Measurements from ENCODE around the gene ISCU. TPM values are rescaled to one million over a fixed set of nuclear protein-coding genes. Genes with fewer than 3 reads are reported as not detected.
A peak's percentile ranks its signal among the peaks of the same experiment; 100 is the strongest.

Gene ISCU
- total and polyA plus RNA-seq, 9 of the 15 experiments (the other 6 are each of a cell fraction or from before 2014, with no cell fraction given): 15.9 to 92.5 (median 77.3) TPM

GRCh38 chr12:108527166-108527496, 35.3 kb upstream of the ISCU start:
- Histone ChIP-seq H3K27ac (ENCODE audit: extremely low read depth, low read depth, low read length) (no peak overlapping the region; the same call in 2 of the 3 replicates), H3K4me2 (ENCODE audit: insufficient read depth, low read length) (no peak overlapping the region), H3K79me2 (ENCODE audit: control insufficient read depth, insufficient read depth, low read length) (peaks cover 13% of the 10 kb centered on the region), H3K36me3 (ENCODE audit: control insufficient read depth, insufficient read depth, low read length) (peaks cover 99% of the 10 kb centered on the region), H2AFZ (ENCODE audit: low read depth, low read length) (no peak overlapping the region), H3K9me3 (replicated peaks; ENCODE audit: control insufficient read depth, insufficient read depth, low read depth, low read length) (no peaks in the 10 kb centered on the region), H3K4me1 (replicated peaks in 1 of 2; ENCODE audit: control insufficient read depth in 2 of 2, insufficient read depth in 2 of 2, low read length in 2 of 2) (peaks cover 2% of the 10 kb centered on the region in 2 experiments; a peak in 4 of 5 replicates), H3K4me3 (no peak overlapping the region), H3K9me1 (ENCODE audit: control insufficient read depth, insufficient read depth, low read length) (no peaks in the 10 kb centered on the region), H3K9ac (ENCODE audit: insufficient read depth in 1 of 2, low read depth in 2 of 2, low read length in 2 of 2) (0 out of 4 replicates have a peak overlapping the region, but pooled peaks of 1 of the 2 experiments have one; percentile 6), H4K20me1 (replicated peaks; ENCODE audit: control insufficient read depth, insufficient read depth, low read length) (peaks cover 7% of the 10 kb centered on the region; the same call in 1 of the 2 replicates), H3K27me3 (ENCODE audit: control insufficient read depth in 2 of 2, insufficient read depth in 2 of 2, low read length in 2 of 2) (no peaks in the 10 kb centered on the region)
- ATAC-seq (no peak), DNase-seq (ENCODE audit: extremely low read depth in 1 of 4, low spot score in 3 of 4) (no peak), FAIRE-seq (no peak)
- 97% methylated on average over 6 of the region's 6 CpGs for WGBS (ENCODE audit: insufficient coverage, low coverage, missing lambda C conversion rate)
- intact Hi-C loops (cut with micrococcal nuclease) (no loop called here), in situ Hi-C loops (cut with MboI) (no loop called here)
- POLR2A ChIA-PET: interaction anchor here (2.9 kb wide), 1 partner anchor 9 kb away, joined by 9 read pairs; no protein-coding TSS in a partner anchor
- peak; percentile 47; the same call in 1 of the 2 replicates for TF ChIP-seq SUPT5H (IDR thresholded peaks at IDR 0.05)
- no peak for TF ChIP-seq ZBTB11 (CRISPR knock-in tag; IDR thresholded peaks at IDR 0.05)
- TF ChIP-seq POLR2B (IDR thresholded peaks at IDR 0.05; ENCODE audit: low read depth, partially characterized antibody): peak; percentile 26
- CTCF ChIA-PET (ENCODE audit: low intra/inter-chr PET ratio): no interaction called here
- no TSS peak for BruUV-seq (replicated peaks)
